AG10803 (cell line): ENCODE data around the gene TSPAN11.

ENCODE experiments used
- DNase-seq: peaks from one replicate; pipeline ENCODE4 v3.0.0; 2010; ENCODE audit warnings: low read depth
- H3K4me3 ChIP-seq: 2 replicates; pipeline ENCODE4 v1.5.1; 2011; ENCODE audit warnings: mild to moderate bottlenecking, low read length, control low read depth
- TF ChIP-seq, protein P1 (sequence below): conservative IDR thresholded peaks from 2 replicates; pipeline ENCODE4 v1.5.1; 2011; ENCODE audit warnings: mild to moderate bottlenecking, low read length, control low read depth, inconsistent platforms

The TSPAN11 gene

DNA sequence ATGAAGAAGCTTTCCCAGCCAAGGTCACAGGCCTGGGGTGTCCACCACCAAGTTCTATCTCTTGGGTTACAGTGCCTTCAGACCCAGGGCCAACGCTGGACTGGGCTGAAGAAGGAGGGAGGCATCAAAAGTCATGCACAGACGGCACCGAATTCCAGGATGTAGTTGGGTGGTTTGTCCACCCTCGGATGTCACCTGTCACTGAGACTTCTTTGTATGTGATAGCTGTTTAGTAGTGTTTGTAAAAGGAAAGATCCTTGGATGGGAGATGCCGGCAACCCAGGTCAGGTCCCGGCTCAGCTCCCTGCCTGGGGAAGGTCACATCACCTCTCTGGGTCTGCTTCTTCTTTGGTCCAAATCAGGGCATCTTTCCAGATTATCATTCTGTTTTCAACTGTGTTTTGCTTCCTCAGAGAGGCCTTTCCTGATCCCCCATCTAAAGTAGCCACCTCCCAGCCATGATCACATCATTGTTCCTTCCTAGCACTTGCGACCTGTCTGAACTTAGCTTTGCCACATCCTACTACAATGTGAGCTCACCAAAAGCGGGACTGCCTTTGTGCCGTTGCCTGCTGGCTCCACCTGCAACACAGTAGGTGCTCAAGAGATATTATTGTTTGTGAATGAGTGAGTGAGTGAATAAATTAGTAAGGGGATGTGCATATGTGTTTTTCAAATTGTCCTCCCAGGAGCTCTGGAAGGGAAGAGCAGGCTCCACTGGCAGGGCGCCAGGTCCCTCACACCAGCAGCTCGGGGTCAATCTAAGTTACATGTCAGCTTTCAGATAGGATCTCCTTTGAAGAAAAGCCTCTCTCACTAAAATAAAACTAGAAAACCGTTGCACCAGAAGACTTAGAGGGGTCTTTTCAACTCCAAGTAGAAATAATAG lies 2.1 kb downstream of the TSPAN11 start:
- TF ChIP-seq, protein P1, sequence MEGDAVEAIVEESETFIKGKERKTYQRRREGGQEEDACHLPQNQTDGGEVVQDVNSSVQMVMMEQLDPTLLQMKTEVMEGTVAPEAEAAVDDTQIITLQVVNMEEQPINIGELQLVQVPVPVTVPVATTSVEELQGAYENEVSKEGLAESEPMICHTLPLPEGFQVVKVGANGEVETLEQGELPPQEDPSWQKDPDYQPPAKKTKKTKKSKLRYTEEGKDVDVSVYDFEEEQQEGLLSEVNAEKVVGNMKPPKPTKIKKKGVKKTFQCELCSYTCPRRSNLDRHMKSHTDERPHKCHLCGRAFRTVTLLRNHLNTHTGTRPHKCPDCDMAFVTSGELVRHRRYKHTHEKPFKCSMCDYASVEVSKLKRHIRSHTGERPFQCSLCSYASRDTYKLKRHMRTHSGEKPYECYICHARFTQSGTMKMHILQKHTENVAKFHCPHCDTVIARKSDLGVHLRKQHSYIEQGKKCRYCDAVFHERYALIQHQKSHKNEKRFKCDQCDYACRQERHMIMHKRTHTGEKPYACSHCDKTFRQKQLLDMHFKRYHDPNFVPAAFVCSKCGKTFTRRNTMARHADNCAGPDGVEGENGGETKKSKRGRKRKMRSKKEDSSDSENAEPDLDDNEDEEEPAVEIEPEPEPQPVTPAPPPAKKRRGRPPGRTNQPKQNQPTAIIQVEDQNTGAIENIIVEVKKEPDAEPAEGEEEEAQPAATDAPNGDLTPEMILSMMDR: no peak
- no peak for DNase-seq
- H3K4me3 ChIP-seq: no peak overlapping the region

DNA sequence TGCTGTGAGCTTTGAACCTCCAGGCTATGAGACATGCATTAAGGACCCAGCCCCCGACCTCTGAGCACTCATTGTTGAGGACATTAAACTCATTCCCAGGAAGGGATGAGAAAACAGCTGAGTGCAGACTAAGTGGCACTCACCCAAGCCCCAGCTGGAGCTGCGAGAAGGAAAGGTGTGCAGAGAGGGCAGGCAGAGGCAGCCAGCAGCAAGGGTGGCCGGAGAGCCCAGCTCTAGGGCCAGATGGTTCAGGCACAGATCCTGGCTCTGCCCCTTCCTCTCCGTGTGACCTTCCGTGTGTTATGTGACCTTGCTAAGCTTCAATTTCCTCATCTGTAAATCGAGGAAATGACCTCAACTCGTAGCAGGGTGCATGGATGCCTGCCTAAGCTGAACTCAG lies 3.7 kb downstream of the TSPAN11 start:
- no peak overlapping the region for H3K4me3 ChIP-seq
- no peak for DNase-seq
- TF ChIP-seq, protein P1: no peak

DNA sequence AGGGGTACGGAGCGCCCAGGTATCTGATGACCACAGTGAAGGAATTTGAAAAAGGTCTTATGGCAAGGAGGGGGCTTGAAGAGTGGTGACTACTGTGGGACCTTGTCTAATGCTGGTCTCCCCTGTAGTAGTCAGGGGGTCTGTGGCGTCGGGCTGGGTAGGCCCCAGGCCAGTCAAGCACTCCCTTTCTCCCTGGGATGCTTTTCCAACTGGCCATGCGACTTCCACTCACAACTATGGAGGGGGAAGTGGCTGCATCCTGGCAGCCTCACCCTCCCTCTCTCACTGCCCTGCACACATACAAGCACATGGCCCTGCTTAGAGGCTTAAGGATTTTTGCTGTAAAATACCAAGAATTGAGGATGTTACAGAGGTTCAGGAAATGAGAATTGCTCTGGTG lies 4.1 kb downstream of the TSPAN11 start:
- H3K4me3 ChIP-seq: no peak overlapping the region
- no peak for DNase-seq
- TF ChIP-seq, protein P1: no peak

DNA sequence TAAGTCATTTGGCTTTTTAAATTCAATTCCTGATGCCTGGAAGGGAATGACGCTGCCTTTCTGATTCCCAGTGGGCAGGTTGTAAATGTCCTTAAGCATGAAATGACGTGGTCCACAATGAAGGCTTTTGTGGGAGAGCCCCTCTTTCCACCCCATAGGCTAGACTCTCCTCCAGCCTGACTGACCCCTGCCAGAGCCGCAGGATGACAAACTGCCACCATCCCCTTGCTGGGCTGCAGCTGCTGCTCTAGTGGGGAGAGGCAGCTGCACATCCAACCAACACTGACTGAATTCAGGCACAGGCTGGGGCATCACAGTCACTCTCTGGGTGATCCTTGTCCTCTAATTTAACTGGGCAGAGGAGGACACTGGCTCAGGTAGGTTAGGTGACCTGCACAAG lies 6.3 kb downstream of the TSPAN11 start:
- no peak overlapping the region for H3K4me3 ChIP-seq
- TF ChIP-seq, protein P1: no peak
- DNase-seq: no peak

DNA sequence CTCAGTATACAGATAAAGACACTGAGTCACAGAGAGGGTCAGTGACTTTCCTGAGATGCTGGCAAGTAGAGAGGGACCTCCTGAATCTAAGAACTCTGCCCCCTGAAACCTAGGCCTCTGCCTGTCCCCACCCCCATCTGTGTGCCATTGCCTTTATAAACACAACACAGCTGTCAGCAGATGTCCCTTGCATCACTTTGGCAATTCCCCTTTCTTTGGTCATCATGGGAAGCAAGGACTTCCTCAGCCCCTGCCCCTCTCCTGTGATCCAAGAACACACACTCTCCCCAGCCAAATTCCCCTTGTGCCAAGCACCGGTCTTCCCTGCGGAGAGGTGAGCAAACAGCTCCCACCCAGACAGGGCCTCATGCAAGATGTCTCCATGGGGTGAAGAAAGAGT lies 8.3 kb downstream of the TSPAN11 start:
- H3K4me3 ChIP-seq: no peak overlapping the region
- TF ChIP-seq, protein P1: no peak
- DNase-seq: no peak

DNA sequence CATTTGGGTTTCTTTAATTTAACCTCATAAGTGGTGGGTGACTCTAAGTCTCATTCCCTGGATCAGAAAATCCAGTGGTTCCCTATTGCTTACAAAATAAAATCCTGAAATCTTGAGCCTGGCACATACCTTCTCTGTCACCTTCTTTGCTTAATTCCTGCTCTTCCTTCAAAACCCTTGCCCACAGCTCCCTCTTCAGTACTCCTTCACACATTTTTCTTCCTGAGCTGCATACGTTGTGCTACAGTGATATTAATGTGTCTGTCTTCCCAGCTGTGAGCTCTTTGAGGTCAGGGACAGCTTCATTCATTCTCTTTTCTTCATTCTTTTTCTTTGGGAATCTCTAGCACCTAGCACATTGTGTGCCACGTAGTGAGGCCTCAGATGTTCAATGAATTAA lies 9.5 kb downstream of the TSPAN11 start:
- no peak overlapping the region for H3K4me3 ChIP-seq
- DNase-seq: no peak
- TF ChIP-seq, protein P1: no peak; the same call in 1 of the 2 replicates

DNA sequence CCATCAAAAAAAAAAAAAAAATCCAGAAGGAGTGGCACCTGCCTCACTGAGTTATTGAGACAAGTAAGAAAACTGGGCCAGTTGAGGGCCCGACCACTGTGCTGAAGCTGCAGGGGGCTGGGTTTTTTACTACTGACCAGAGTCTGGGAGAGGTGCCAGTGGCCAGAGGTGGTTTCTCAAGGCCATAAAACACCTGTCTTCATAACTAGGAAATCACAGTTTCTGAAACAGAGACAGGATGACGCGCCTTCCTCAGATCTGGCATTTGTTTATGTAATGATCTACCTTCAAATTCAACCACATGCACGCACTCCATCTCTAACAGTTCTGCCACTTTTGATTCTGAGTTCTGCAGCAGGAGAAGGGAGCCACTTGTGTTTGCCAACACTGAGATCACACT lies 12.7 kb downstream of the TSPAN11 start:
- DNase-seq: no peak
- H3K4me3 ChIP-seq: no peak overlapping the region
- TF ChIP-seq, protein P1: no peak
